GM23338 (cell line): ENCODE measurements around the gene PLIN4. TPM values are rescaled to one million over a fixed set of nuclear protein-coding genes. Genes with fewer than 3 reads are reported as not detected.

ENCODE experiments used
- ATAC-seq: fragments of 200-7000 bp; cut with Tn5 transposase; 3 replicates; pipeline ENCODE4 v1.9.1; 2020
- DNase-seq: peaks from one replicate; pipeline ENCODE4 v3.0.0-alpha.2; 2015; ENCODE audit warnings: low spot score
- H2AFZ ChIP-seq: fragments of 200-600 bp; sonication (generic); 2 replicates; pipeline ENCODE4 v1.8.0; 2016; ENCODE audit warnings: antibody characterized with exemption, mild to moderate bottlenecking, moderate library complexity
- H3F3A ChIP-seq: fragments of 200-600 bp; sonication (generic); replicated peaks from 2 replicates; pipeline ENCODE4 v1.8.0; 2017; ENCODE audit warnings: antibody characterized with exemption, mixed run types, low read depth
- H3K27ac ChIP-seq: fragments of 200-600 bp; sonication (generic); 2 replicates; pipeline ENCODE4 v1.6.1; 2016; ENCODE audit warnings: low read depth
- H3K27me3 ChIP-seq: fragments of 200-600 bp; sonication (generic); 2 replicates; pipeline ENCODE4 v1.8.0; 2016; ENCODE audit warnings: mild to moderate bottlenecking, mixed run types, moderate library complexity; ENCODE audit not compliant: insufficient read depth
- H3K36me3 ChIP-seq: fragments of 200-600 bp; sonication (generic); 2 replicates; pipeline ENCODE4 v1.8.0; 2016; ENCODE audit warnings: mild to moderate bottlenecking; ENCODE audit not compliant: insufficient read depth
- H3K4me1 ChIP-seq: fragments of 200-600 bp; sonication (generic); 2 replicates; pipeline ENCODE4 v1.8.0; 2016; ENCODE audit warnings: mild to moderate bottlenecking, moderate library complexity; ENCODE audit not compliant: insufficient read depth
- H3K4me2 ChIP-seq: fragments of 200-600 bp; sonication (generic); 2 replicates; pipeline ENCODE4 v1.7.1; 2017; ENCODE audit warnings: mixed run types
- H3K4me3 ChIP-seq: fragments of 200-600 bp; sonication (generic); 2 replicates; pipeline ENCODE4 v1.6.1; 2016; ENCODE audit warnings: mixed run types
- H3K79me2 ChIP-seq: fragments of 200-600 bp; sonication (generic); replicated peaks from 2 replicates; pipeline ENCODE4 v1.8.0; 2017; ENCODE audit warnings: mild to moderate bottlenecking; ENCODE audit not compliant: insufficient read depth
- H3K9me2 ChIP-seq: fragments of 200-600 bp; sonication (generic); 2 replicates; pipeline ENCODE4 v1.8.0; 2017; ENCODE audit not compliant: insufficient read depth
- H4K20me1 ChIP-seq: fragments of 200-600 bp; sonication (generic); replicated peaks from 2 replicates; pipeline ENCODE4 v1.8.0; 2017; ENCODE audit warnings: mild to moderate bottlenecking; ENCODE audit not compliant: insufficient read depth
- H3K27ac Mint-ChIP-seq: 2 replicates; pipeline ENCODE4 v1.8.0; 2020; ENCODE audit warnings: inconsistent platforms, mild to moderate bottlenecking, moderate library complexity, mixed read lengths
- H3K27me3 Mint-ChIP-seq: 3 replicates; pipeline ENCODE4 v1.8.0; 2022; ENCODE audit warnings: low read depth, mild to moderate bottlenecking, moderate library complexity, mixed read lengths, inconsistent platforms; ENCODE audit not compliant: insufficient read depth, poor library complexity
- H3K36me3 Mint-ChIP-seq: 3 replicates; pipeline ENCODE4 v1.8.0; 2021; ENCODE audit warnings: low read depth, mild to moderate bottlenecking, inconsistent platforms, moderate library complexity, mixed read lengths
- H3K4me1 Mint-ChIP-seq: 3 replicates; pipeline ENCODE4 v1.8.0; 2020; ENCODE audit warnings: mild to moderate bottlenecking, inconsistent platforms, mixed read lengths
- H3K4me3 Mint-ChIP-seq: 3 replicates; pipeline ENCODE4 v1.8.0; 2021; ENCODE audit warnings: moderate library complexity, mild to moderate bottlenecking, inconsistent platforms, mixed read lengths
- H3K9me3 Mint-ChIP-seq: 3 replicates; pipeline ENCODE4 v1.8.0; 2020; ENCODE audit warnings: moderate library complexity, mild to moderate bottlenecking, inconsistent platforms, mixed read lengths
- CREB1 ChIP-seq: fragments of 250-450 bp; sonication (Bioruptor Pico); IDR thresholded peaks from 2 replicates; pipeline ENCODE4 v1.5.0; 2020; ENCODE audit warnings: low read depth, mild to moderate bottlenecking, moderate library complexity
- EZH2phosphoT487 ChIP-seq: fragments of 200-600 bp; sonication (generic); IDR thresholded peaks from one replicate; pipeline ENCODE4 v1.8.1; 2018; ENCODE audit warnings: antibody characterized with exemption; ENCODE audit not compliant: unreplicated experiment
- POLR2AphosphoS5 ChIP-seq: IDR thresholded peaks from 2 replicates; pipeline ENCODE4 v1.6.1; 2016; ENCODE audit warnings: antibody characterized with exemption, low read depth
- REST ChIP-seq: IDR thresholded peaks from one replicate; pipeline ENCODE4 v1.6.1; 2018; ENCODE audit warnings: antibody characterized with exemption; ENCODE audit not compliant: unreplicated experiment
- ZNF114 ChIP-seq: fragments of 250-450 bp; sonication (Bioruptor Pico); IDR thresholded peaks from 2 replicates; pipeline ENCODE4 v1.5.0; 2020; ENCODE audit warnings: mild to moderate bottlenecking, moderate library complexity
- ZNF462 ChIP-seq: fragments of 250-450 bp; sonication (Bioruptor Pico); IDR thresholded peaks from 2 replicates; pipeline ENCODE4 v1.5.0; 2020; ENCODE audit warnings: mild to moderate bottlenecking, moderate library complexity
- polyA plus RNA-seq: library from polyadenylated mRNA; unstranded; fragments of >200 nt; fragmentation: Nextera tagmentation; extraction: Ambion mirVana; gene quantifications from 2 replicates; pipeline ENCODE4 v1.2.1, GENCODE V29; 2016
- total RNA-seq: library from RNA; depleted of rRNA; stranded (reverse); fragments of >200 nt; shearing (Covaris generic); gene quantifications from 2 replicates; pipeline ENCODE4 v1.2.3, GENCODE V29; 2014

Gene PLIN4
- total and polyA plus RNA-seq, 2 experiments from 2014 or later, result 0.19 to 0.59 TPM

GRCh38 chr19:4482721-4483364 lies 35.4 kb downstream of the PLIN4 start (continued):
- TF ChIP-seq ZNF462 (no peak), EZH2phosphoT487 (no peak)

DNA sequence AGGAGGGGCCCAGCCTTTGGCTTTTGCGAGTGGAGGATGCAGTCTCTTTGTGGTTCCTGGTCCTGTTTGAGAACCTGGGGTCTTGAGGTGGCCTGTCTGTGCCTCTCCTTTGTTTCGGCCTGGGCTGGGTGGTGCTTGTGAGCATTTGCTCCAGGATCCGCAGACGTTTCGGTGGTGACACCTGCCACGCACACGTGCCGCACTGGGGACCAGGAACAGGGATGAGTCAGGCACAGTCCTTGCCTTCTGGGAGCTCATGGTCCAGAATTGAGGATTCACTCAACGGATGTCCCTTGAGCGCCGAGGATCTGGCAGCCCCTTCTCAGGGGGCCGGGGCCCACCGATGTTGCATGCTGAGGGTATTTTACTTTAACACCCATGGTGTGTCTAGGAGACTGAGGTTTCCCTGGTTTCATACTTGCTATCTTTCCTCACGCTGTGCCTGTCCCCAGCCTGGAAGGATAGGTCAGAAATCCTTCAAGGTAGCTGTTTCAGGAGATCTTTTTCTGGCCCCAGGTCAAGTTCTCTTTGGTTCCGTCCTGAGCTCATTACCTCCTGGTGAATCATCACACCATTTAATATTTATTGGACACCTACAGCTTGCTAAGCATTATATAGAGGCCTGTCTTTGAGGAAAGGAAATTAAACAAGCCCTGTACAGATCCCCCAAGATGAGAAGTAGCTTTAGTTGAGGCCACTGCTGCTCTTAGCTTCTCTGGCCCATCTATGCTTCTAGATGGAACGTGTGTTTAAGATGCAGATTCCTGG lies 41.1 kb downstream of the PLIN4 start:
- peaks cover 18% of the 10 kb centered on the region for H4K20me1 ChIP-seq
- H3K27ac ChIP-seq, result no peak overlapping the region
- H3K9me2 ChIP-seq, result no peaks in the 10 kb centered on the region
- ATAC-seq, result no peak
- H2AFZ ChIP-seq, result no peak overlapping the region
- 0 out of 2 replicates have a peak, but pooled peaks cover 24% of the 10 kb centered on the region for H3K36me3 ChIP-seq
- H3K4me1 ChIP-seq, result peaks cover 9% of the 10 kb centered on the region; the same call in 1 of the 2 replicates
- H3K27me3 ChIP-seq, result no peaks in the 10 kb centered on the region
- H3K9me3 Mint-ChIP-seq, result no peaks in the 10 kb centered on the region
- peaks cover 18% of the 10 kb centered on the region; the same call in 1 of the 2 replicates for H3F3A ChIP-seq
- no peak overlapping the region for H3K4me3 Mint-ChIP-seq
- H3K27me3 Mint-ChIP-seq, result peaks cover 11% of the 10 kb centered on the region
- H3K4me1 Mint-ChIP-seq, result peaks cover 9% of the 10 kb centered on the region
- no peak overlapping the region for H3K27ac Mint-ChIP-seq
- DNase-seq, result no peak
- no peak overlapping the region for H3K4me3 ChIP-seq
- H3K36me3 Mint-ChIP-seq, result peaks cover 29% of the 10 kb centered on the region
- H3K4me2 ChIP-seq, result no peak overlapping the region
- H3K79me2 ChIP-seq, result peaks cover 38% of the 10 kb centered on the region
- TF ChIP-seq ZNF114 (CRISPR knock-in tag) (no peak), CREB1 (CRISPR knock-in tag) (no peak), POLR2AphosphoS5 (no peak), REST (no peak)
